Measurements from ENCODE around the gene ZNF217. TPM values are rescaled to one million over a fixed set of nuclear protein-coding genes. Genes with fewer than 3 reads are reported as not detected.
"Not testable (repeated sequence)": the region's sequence is repeated elsewhere in the genome, so short reads cannot be mapped to it uniquely, and the experiment has no call there.

Gene ZNF217
- polyA plus RNA-seq, 4 donors = 31.4 to 35.5 (median 33.9) TPM

GRCh38 chr20:53622247-53623133 is 28.9 kb upstream of the ZNF217 start:
- DNase-seq (ENCODE audit: low read depth in 4 of 4, low spot score in 3 of 4) = no peak

- DNase-seq (ENCODE audit: low read depth in 4 of 4, low spot score in 3 of 4) = no peak
Observed at GRCh38 chr20:53621482-53622246, 28.0 kb upstream of the ZNF217 start.

GRCh38 chr20:53618490-53619000 is 24.9 kb upstream of the ZNF217 start:
- DNase-seq (ENCODE audit: low read depth in 4 of 4, low spot score in 3 of 4) = not testable (repeated sequence)

GRCh38 chr20:53617791-53618489 is 24.3 kb upstream of the ZNF217 start:
- DNase-seq (ENCODE audit: low read depth in 4 of 4, low spot score in 3 of 4) = no peak

- not testable (repeated sequence) for DNase-seq (ENCODE audit: low read depth in 4 of 4, low spot score in 3 of 4)
Observed at GRCh38 chr20:53616489-53616888, 22.9 kb upstream of the ZNF217 start.

GRCh38 chr20:53613748-53614147 is 20.1 kb upstream of the ZNF217 start:
- no peak for DNase-seq (ENCODE audit: low read depth in 4 of 4, low spot score in 3 of 4)

GRCh38 chr20:53612289-53612688 is 18.6 kb upstream of the ZNF217 start:
- DNase-seq (ENCODE audit: low read depth in 4 of 4, low spot score in 3 of 4) = not testable (repeated sequence)

- no peak for DNase-seq (ENCODE audit: low read depth in 4 of 4, low spot score in 3 of 4)
Observed at GRCh38 chr20:53611449-53611894, 17.8 kb upstream of the ZNF217 start.

- no peak for DNase-seq (ENCODE audit: low read depth in 4 of 4, low spot score in 3 of 4)
Observed at GRCh38 chr20:53609491-53610445, 16.1 kb upstream of the ZNF217 start.

GRCh38 chr20:53608456-53609452 is 15.1 kb upstream of the ZNF217 start:
- DNase-seq (ENCODE audit: low read depth in 4 of 4, low spot score in 3 of 4) = no peak

- no peak for DNase-seq (ENCODE audit: low read depth in 4 of 4, low spot score in 3 of 4)
Observed at GRCh38 chr20:53608071-53608455, 14.4 kb upstream of the ZNF217 start.

GRCh38 chr20:53606364-53606985 is 12.8 kb upstream of the ZNF217 start:
- DNase-seq (ENCODE audit: low read depth in 4 of 4, low spot score in 3 of 4) = no peak

- not testable (repeated sequence) for DNase-seq (ENCODE audit: low read depth in 4 of 4, low spot score in 3 of 4)
Observed at GRCh38 chr20:53605401-53605800, 11.8 kb upstream of the ZNF217 start.

- not testable (repeated sequence) for DNase-seq (ENCODE audit: low read depth in 4 of 4, low spot score in 3 of 4)
Observed at GRCh38 chr20:53604846-53605245, 11.2 kb upstream of the ZNF217 start.

GRCh38 chr20:53602661-53603060 is 9.0 kb upstream of the ZNF217 start:
- DNase-seq (ENCODE audit: low read depth in 4 of 4, low spot score in 3 of 4) = no peak

- no peak for DNase-seq (ENCODE audit: low read depth in 4 of 4, low spot score in 3 of 4)
Observed at GRCh38 chr20:53599910-53600632, 6.4 kb upstream of the ZNF217 start.

GRCh38 chr20:53599378-53599777 is 5.7 kb upstream of the ZNF217 start:
- no peak for DNase-seq (ENCODE audit: low read depth in 4 of 4, low spot score in 3 of 4)
